OCI-LY7 (cell line): Measurements from ENCODE around the gene DHX9.

ENCODE experiments used
- CTCF ChIP-seq: fragments of 200-600 bp; sonication (generic); conservative IDR thresholded peaks from 2 replicates; pipeline ENCODE4 v1.5.1; 2014; ENCODE audit warnings: mild to moderate bottlenecking, antibody characterized with exemption, low read length, moderate library complexity, mixed read lengths
- EZH2phosphoT487 ChIP-seq: fragments of 200-600 bp; sonication (generic); IDR thresholded peaks from 2 replicates; pipeline ENCODE4 v1.6.1; 2018; ENCODE audit warnings: low read depth, borderline replicate concordance, mild to moderate bottlenecking, mixed run types, antibody characterized with exemption, low read length, moderate library complexity, mixed read lengths

GRCh38 chr1:182833271-182833670 lies 5.9 kb upstream of the DHX9 start:
- no peak for TF ChIP-seq CTCF
- TF ChIP-seq EZH2phosphoT487, result no peak
